GM18867 (cell line): ENCODE measurements around the gene RABGAP1L.

Experiments
- ATAC-seq: cut with Tn5 transposase; IDR thresholded peaks from one replicate; pipeline ENCODE4 v1.9.1; 2021; ENCODE audit warnings: mild to moderate bottlenecking, moderate library complexity; ENCODE audit not compliant: unreplicated experiment

The RABGAP1L gene

GRCh38 chr1:174971466-174971865, 812.1 kb downstream of the RABGAP1L start:
- no peak for ATAC-seq

GRCh38 chr1:174971902-174972301, 812.6 kb downstream of the RABGAP1L start:
- no peak for ATAC-seq

GRCh38 chr1:174974711-174975119, 815.4 kb downstream of the RABGAP1L start:
- no peak for ATAC-seq

GRCh38 chr1:174975764-174976163, 816.4 kb downstream of the RABGAP1L start:
- no peak for ATAC-seq

- ATAC-seq = no peak
Observed at GRCh38 chr1:174976436-174977108, 817.3 kb downstream of the RABGAP1L start.

GRCh38 chr1:174982971-174983689, 823.8 kb downstream of the RABGAP1L start:
- ATAC-seq = no peak

GRCh38 chr1:174984952-174985351, 825.6 kb downstream of the RABGAP1L start:
- no peak for ATAC-seq

GRCh38 chr1:174988539-174988938, 829.2 kb downstream of the RABGAP1L start:
- no peak for ATAC-seq

GRCh38 chr1:174988986-174989385, 829.7 kb downstream of the RABGAP1L start:
- peak; percentile 68 for ATAC-seq

- no peak for ATAC-seq
Observed at GRCh38 chr1:174989536-174990220, 830.4 kb downstream of the RABGAP1L start.

- ATAC-seq = no peak
Observed at GRCh38 chr1:174990382-174990999, 831.2 kb downstream of the RABGAP1L start.

- ATAC-seq = no peak
Observed at GRCh38 chr1:174991473-174991872, 832.2 kb downstream of the RABGAP1L start.

- ATAC-seq = no peak
Observed at GRCh38 chr1:174995121-174995520, 835.8 kb downstream of the RABGAP1L start.

GRCh38 chr1:174995916-174996315, 836.6 kb downstream of the RABGAP1L start:
- ATAC-seq = no peak

GRCh38 chr1:174996476-174996875, 837.2 kb downstream of the RABGAP1L start:
- no peak for ATAC-seq

- ATAC-seq = no peak
Observed at GRCh38 chr1:174997041-174997440, 837.7 kb downstream of the RABGAP1L start.

- no peak for ATAC-seq
Observed at GRCh38 chr1:174998569-174999215, 839.4 kb downstream of the RABGAP1L start.

- ATAC-seq = peak; percentile 80
Observed at GRCh38 chr1:174999216-174999935, 840.1 kb downstream of the RABGAP1L start.

GRCh38 chr1:174999936-175000696, 840.8 kb downstream of the RABGAP1L start, which contains the start of gene CACYBP:
Gene CACYBP, plus strand, starts transcription at chr1:174999947. Its CDS starts 234 bp downstream, at chr1:175000181.
- ATAC-seq = peak; percentile 3
